Ishikawa (cell line): ENCODE results near the gene COQ8B.

Source experiments
- CEBPB ChIP-seq: IDR thresholded peaks from 2 replicates; pipeline ENCODE4 v1.6.1; 2012
- CREB1 ChIP-seq: IDR thresholded peaks from 2 replicates; pipeline ENCODE4 v1.6.1; 2012; ENCODE audit warnings: low read depth
- EGR1 ChIP-seq: IDR thresholded peaks from 2 replicates; pipeline ENCODE4 v1.6.1; 2012
- EP300 ChIP-seq: IDR thresholded peaks from 2 replicates; pipeline ENCODE4 v1.6.1; 2012; ENCODE audit warnings: borderline replicate concordance
- FOXM1 ChIP-seq: IDR thresholded peaks from 2 replicates; pipeline ENCODE4 v1.6.1; 2012; ENCODE audit warnings: low read depth, borderline replicate concordance
- MAX ChIP-seq: IDR thresholded peaks from 2 replicates; pipeline ENCODE4 v1.6.1; 2012
- NFIC ChIP-seq: IDR thresholded peaks from 2 replicates; pipeline ENCODE4 v1.6.1; 2012
- RAD21 ChIP-seq: IDR thresholded peaks from 2 replicates; pipeline ENCODE4 v1.6.1; 2012; ENCODE audit warnings: low read depth
- REST ChIP-seq: IDR thresholded peaks from 2 replicates; pipeline ENCODE4 v1.6.1; 2012; ENCODE audit warnings: low read depth, mild to moderate bottlenecking
- TAF1 ChIP-seq: IDR thresholded peaks from 2 replicates; pipeline ENCODE4 v1.6.1; 2012; ENCODE audit warnings: low read depth, mild to moderate bottlenecking
- TCF12 ChIP-seq: IDR thresholded peaks from 2 replicates; pipeline ENCODE4 v1.6.1; 2012; ENCODE audit warnings: low read depth
- TEAD4 ChIP-seq: IDR thresholded peaks from 2 replicates; pipeline ENCODE4 v1.6.1; 2012
- YY1 ChIP-seq: IDR thresholded peaks from 2 replicates; pipeline ENCODE4 v1.6.1; 2012; ENCODE audit warnings: low read depth
- ZBTB7A ChIP-seq: IDR thresholded peaks from 2 replicates; pipeline ENCODE4 v1.6.1; 2012; ENCODE audit warnings: low read depth
- TF ChIP-seq, protein P1 (sequence below): IDR thresholded peaks from 2 replicates; pipeline ENCODE4 v1.6.1; 2012

Gene COQ8B

DNA sequence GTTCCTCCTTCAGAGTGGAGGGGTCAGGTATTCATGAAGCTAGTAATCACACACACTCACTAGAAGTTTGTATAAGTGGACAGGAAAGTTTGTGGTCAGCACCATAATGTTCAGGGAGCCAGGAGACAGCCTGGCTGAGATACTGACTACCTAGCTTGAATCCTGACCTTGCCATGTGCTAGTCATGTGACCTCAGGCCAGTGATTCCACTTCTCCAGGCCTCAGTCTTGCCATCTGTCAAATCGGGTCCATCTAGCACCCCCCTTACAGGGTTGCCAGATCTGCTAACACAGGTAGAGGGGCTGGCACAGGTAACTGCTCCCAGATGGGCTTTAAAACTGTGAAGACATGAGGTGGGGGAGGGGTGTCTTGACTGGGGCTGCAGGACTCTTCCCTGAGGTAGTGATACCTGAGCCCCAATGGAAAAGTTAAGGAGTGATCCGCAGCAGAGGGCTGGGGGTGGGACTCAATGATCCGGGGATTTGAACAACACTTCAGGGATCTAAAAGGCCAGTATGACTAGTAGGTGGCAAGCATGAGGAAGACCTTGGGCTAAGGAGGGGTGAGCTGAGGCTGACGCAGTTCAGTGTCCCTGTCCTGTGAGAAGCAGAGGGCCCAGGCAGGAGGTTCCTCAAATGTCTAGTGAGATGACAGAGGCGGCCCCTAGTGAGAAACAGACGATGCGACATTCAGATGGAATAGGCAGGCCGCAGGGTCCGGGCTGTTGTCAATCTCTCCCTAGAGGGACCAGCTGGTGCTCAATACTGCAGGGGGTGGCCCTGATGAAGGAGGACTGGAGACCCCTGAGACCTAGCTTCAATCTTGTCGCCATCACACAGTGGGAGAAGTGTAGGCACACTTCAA lies 25.1 kb upstream of the COQ8B start:
- TF ChIP-seq NFIC (no peak), EGR1 (no peak)
- TF ChIP-seq, protein P1, sequence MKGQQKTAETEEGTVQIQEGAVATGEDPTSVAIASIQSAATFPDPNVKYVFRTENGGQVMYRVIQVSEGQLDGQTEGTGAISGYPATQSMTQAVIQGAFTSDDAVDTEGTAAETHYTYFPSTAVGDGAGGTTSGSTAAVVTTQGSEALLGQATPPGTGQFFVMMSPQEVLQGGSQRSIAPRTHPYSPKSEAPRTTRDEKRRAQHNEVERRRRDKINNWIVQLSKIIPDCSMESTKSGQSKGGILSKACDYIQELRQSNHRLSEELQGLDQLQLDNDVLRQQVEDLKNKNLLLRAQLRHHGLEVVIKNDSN = peak; percentile 57; the same call in 1 of the 2 replicates

GRCh38 chr19:40740747-40741146 lies 24.1 kb upstream of the COQ8B start:
- TF ChIP-seq, protein P1 = no peak
- TF ChIP-seq FOXM1 (no peak), CREB1 (no peak), YY1 (no peak), CEBPB (no peak), MAX (no peak), TAF1 (no peak), EGR1 (no peak), EP300 (no peak), REST (no peak), TEAD4 (no peak), TCF12 (no peak), NFIC (no peak), ZBTB7A (no peak), RAD21 (no peak)

GRCh38 chr19:40739871-40740703 lies 23.4 kb upstream of the COQ8B start:
- TF ChIP-seq YY1 = no peak
- no peak for TF ChIP-seq CREB1
- TF ChIP-seq EGR1 = no peak
- no peak for TF ChIP-seq TAF1
- TF ChIP-seq ZBTB7A = no peak
- TF ChIP-seq CEBPB = no peak
- no peak for TF ChIP-seq EP300
- no peak for TF ChIP-seq RAD21
- no peak for TF ChIP-seq REST
- TF ChIP-seq NFIC = no peak
- TF ChIP-seq MAX = no peak
- TF ChIP-seq TEAD4 = no peak
- TF ChIP-seq, protein P1 = no peak
- TF ChIP-seq TCF12 = no peak
- TF ChIP-seq FOXM1 = no peak

GRCh38 chr19:40739030-40739839 lies 22.5 kb upstream of the COQ8B start:
- TF ChIP-seq EP300 = no peak
- no peak for TF ChIP-seq RAD21
- no peak for TF ChIP-seq FOXM1
- no peak for TF ChIP-seq ZBTB7A
- no peak for TF ChIP-seq REST
- TF ChIP-seq TAF1 = no peak
- TF ChIP-seq CREB1 = no peak
